HG03060 (cell line): Measurements from ENCODE around the gene DCAF12.
A peak's percentile ranks its signal among the peaks of the same experiment; 100 is the strongest.
"Not testable (repeated sequence)": the region's sequence is repeated elsewhere in the genome, so short reads cannot be mapped to it uniquely, and the experiment has no call there.

Experiments used
- ATAC-seq: cut with Tn5 transposase; IDR thresholded peaks from one replicate; pipeline ENCODE4 v1.9.1; 2021; ENCODE audit warnings: low read depth, moderate number of reproducible peaks; ENCODE audit not compliant: unreplicated experiment

The DCAF12 gene

GRCh38 chr9:34072410-34072809 is 54.1 kb downstream of the DCAF12 start:
- no peak for ATAC-seq

GRCh38 chr9:34070606-34071324 is 55.7 kb downstream of the DCAF12 start:
- no peak for ATAC-seq

DNA sequence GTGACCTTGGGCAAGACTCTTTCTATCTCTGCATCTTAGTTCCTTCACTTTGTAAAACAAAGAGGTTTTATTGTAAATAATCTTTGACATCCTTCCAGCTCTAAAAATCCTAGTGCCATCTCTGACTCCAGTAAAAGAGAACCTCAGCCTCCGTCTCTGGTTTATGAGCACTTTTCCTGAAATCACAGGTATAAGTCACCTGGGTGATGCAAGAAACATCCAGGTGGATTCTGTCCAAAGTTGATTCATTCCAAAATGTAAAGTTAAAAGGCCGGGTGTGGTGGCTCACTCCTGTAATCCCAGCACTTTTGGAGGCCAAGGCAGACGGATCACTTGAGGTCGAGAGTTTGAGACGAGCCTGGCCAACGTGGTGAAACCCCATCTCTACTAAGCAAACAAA is 56.7 kb downstream of the DCAF12 start:
- no peak for ATAC-seq

GRCh38 chr9:34065541-34065940 is 61.0 kb downstream of the DCAF12 start:
- no peak for ATAC-seq

DNA sequence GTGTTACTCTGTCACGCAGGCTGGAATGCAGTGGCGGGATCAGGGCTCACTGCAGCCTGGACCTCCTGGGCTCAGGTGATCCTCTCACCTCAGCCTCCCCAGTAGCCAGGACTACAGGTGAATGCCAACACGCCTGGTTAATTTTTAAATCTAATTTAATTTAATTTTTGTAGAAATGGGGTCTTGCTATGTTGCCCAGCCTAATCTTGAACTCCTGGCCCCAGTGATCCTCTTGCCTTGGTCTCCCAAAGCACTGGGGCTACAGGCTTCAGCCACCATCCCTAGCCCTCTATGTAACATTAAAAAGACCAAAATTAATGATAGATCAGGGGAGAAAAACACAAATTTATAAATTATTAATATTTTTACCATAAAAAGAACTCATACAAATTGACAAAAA is 66.5 kb downstream of the DCAF12 start:
- ATAC-seq = no peak

GRCh38 chr9:34059281-34059680 is 67.2 kb downstream of the DCAF12 start:
- no peak for ATAC-seq

GRCh38 chr9:34049630-34050384 is 76.7 kb downstream of the DCAF12 start:
- no peak for ATAC-seq

GRCh38 chr9:34048727-34049629 is 77.5 kb downstream of the DCAF12 start, which contains the start of gene UBAP2:
Gene UBAP2, minus strand, starts transcription at chr9:34048887. Its CDS starts 31,739 bp downstream, at chr9:34017148.
- ATAC-seq = peak; percentile 66

- peak; percentile 7 for ATAC-seq
These were observed 78.4 kb downstream of the DCAF12 start for GRCh38 chr9:34047864-34048726.

GRCh38 chr9:34046784-34047379 is 79.6 kb downstream of the DCAF12 start:
- no peak for ATAC-seq

- no peak for ATAC-seq
These were observed 80.6 kb downstream of the DCAF12 start for GRCh38 chr9:34045903-34046302.

GRCh38 chr9:34042074-34042473 is 84.4 kb downstream of the DCAF12 start:
- not testable (repeated sequence) for ATAC-seq

DNA sequence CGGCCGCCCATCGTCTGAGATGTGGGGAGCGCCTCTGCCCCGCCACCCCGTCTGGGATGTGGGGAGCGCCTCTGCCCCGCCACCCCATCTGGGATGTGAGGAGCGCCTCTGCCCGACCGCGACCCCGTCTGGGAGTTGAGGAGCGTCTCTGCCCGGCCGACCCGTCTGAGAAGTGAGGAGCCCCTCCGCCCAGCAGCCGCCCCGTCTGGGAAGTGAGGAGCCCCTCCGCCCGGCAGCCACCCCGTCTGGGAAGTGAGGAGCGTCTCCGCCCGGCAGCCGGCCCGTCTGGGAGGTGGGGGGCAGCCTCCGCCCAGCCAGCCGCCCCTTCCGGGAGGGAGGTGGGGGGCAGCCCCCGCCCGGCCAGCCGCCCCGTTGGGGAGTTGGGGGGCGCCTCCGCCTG is 87.6 kb downstream of the DCAF12 start:
- not testable (repeated sequence) for ATAC-seq

- ATAC-seq = no peak
These were observed 88.9 kb downstream of the DCAF12 start for GRCh38 chr9:34037626-34038025.

DNA sequence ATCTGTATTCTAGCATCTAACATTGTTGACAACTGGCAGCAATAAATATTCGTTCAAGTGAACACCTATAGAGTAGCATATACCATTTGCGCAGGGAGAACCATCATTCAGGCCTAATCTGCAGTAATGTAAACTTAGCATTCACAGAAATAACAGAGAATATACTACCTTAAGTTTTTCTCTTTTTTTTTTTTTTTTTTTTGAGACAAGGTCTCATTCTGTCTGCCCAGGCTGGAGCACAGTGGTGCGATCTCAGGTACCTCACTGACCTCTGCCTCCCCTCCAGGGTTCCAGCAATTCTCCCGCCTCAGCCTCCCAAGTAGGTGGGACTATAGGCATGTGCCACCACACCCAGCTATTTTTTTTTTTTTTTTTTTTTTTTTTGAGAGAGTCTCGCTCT is 89.9 kb downstream of the DCAF12 start:
- ATAC-seq = no peak
